ENCODE results near the gene PAK5. TPM values are rescaled to one million over a fixed set of nuclear protein-coding genes. Genes with fewer than 3 reads are reported as not detected.

The PAK5 gene
- total RNA-seq, 1 experiment from 2014 or later: not detected

GRCh38 chr20:9792674-9793073 lies 46.2 kb downstream of the PAK5 start:
- no TSS peak for BruUV-seq (replicated peaks)
- H3K9me2 ChIP-seq (ENCODE audit: insufficient read depth): no peaks in the 10 kb centered on the region
- ChIA-PET CTCF (no interaction called here), POLR2A (no interaction called here), RAD21 (ENCODE audit: low non-redundant PET in 1 of 2, low total read pairs in 2 of 2, uncharacterized antibody in 2 of 2, unreplicated experiment in 2 of 2) (no interaction called here)
- no peaks in the 10 kb centered on the region for H3K36me3 ChIP-seq (ENCODE audit: control insufficient read depth in 1 of 2, insufficient read depth in 2 of 2, low read length in 2 of 2)
- H4K20me1 ChIP-seq (ENCODE audit: insufficient read depth): no peaks in the 10 kb centered on the region; the same call in 1 of the 2 replicates
- no peak overlapping the region for H3K9ac ChIP-seq (ENCODE audit: low read length)
- no peak for DNase-seq (ENCODE audit: low read depth, low spot score)
- H3K79me2 ChIP-seq (ENCODE audit: insufficient read depth, low read length): no peaks in the 10 kb centered on the region
- no peak for TF ChIP-seq TCF7L2 (IDR thresholded peaks at IDR 0.05; ENCODE audit: borderline replicate concordance, extremely low read depth, insufficient read depth, insufficient read length)
- no peak for TF ChIP-seq JUND (IDR thresholded peaks at IDR 0.05)
- no peak for TF ChIP-seq ZNF274 (IDR thresholded peaks at IDR 0.05; ENCODE audit: low read depth, low read length)
- no peaks in the 10 kb centered on the region for H3K4me1 ChIP-seq (ENCODE audit: control insufficient read depth in 1 of 2, insufficient read depth in 2 of 2, low read length in 2 of 2)
- ATAC-seq: no peak
- intact Hi-C loops (cut with micrococcal nuclease): no loop called here
- no peaks in the 10 kb centered on the region for H3K9me3 ChIP-seq (ENCODE audit: control insufficient read depth in 1 of 2, insufficient read depth in 1 of 2, low read depth in 1 of 2, low read length in 2 of 2)
- no peak overlapping the region for H3K27ac ChIP-seq (ENCODE audit: low read depth, low read length)
- H2AFZ ChIP-seq (ENCODE audit: low read depth, low read length, poor library complexity, severe bottlenecking): no peak overlapping the region
- no peak overlapping the region for H3K4me3 ChIP-seq (replicated peaks in 1 of 2; ENCODE audit: low read depth in 1 of 2, low read length in 2 of 2)
- peaks cover 5% of the 10 kb centered on the region for H3K27me3 ChIP-seq (ENCODE audit: insufficient read depth, low read length)
- H3K4me2 ChIP-seq (ENCODE audit: low read length): no peak overlapping the region

GRCh38 chr20:9789131-9789530 lies 49.7 kb downstream of the PAK5 start:
- Histone ChIP-seq H2AFZ (ENCODE audit: low read depth, low read length, poor library complexity, severe bottlenecking) (no peak overlapping the region), H3K79me2 (ENCODE audit: insufficient read depth, low read length) (no peaks in the 10 kb centered on the region), H3K9me2 (ENCODE audit: insufficient read depth) (no peaks in the 10 kb centered on the region), H3K27ac (ENCODE audit: low read depth, low read length) (no peak overlapping the region), H3K4me2 (ENCODE audit: low read length) (no peak overlapping the region), H3K9me3 (ENCODE audit: control insufficient read depth in 1 of 2, insufficient read depth in 1 of 2, low read depth in 1 of 2, low read length in 2 of 2) (no peaks in the 10 kb centered on the region), H3K27me3 (ENCODE audit: insufficient read depth, low read length) (peaks cover 5% of the 10 kb centered on the region), H3K9ac (ENCODE audit: low read length) (no peak overlapping the region), H3K4me3 (replicated peaks in 1 of 2; ENCODE audit: low read depth in 1 of 2, low read length in 2 of 2) (no peak overlapping the region), H3K36me3 (ENCODE audit: control insufficient read depth in 1 of 2, insufficient read depth in 2 of 2, low read length in 2 of 2) (no peaks in the 10 kb centered on the region), H3K4me1 (ENCODE audit: control insufficient read depth in 1 of 2, insufficient read depth in 2 of 2, low read length in 2 of 2) (no peaks in the 10 kb centered on the region), H4K20me1 (ENCODE audit: insufficient read depth) (no peaks in the 10 kb centered on the region)
- CTCF ChIA-PET: no interaction called here
- DNase-seq (ENCODE audit: low read depth, low spot score) (no peak), ATAC-seq (no peak)
- no TSS peak for BruUV-seq (replicated peaks)
- RAD21 ChIA-PET (ENCODE audit: low non-redundant PET in 1 of 2, low total read pairs in 2 of 2, uncharacterized antibody in 2 of 2, unreplicated experiment in 2 of 2): no interaction called here
- intact Hi-C loops (cut with micrococcal nuclease): no loop called here
- POLR2A ChIA-PET: no interaction called here
- TF ChIP-seq EZH2phosphoT487 (IDR thresholded peaks at IDR 0.05; ENCODE audit: borderline replicate concordance) (no peak), FOSL1 (IDR thresholded peaks at IDR 0.05; ENCODE audit: low read depth) (no peak), ZFX (IDR thresholded peaks at IDR 0.05) (no peak), ATF3 (IDR thresholded peaks at IDR 0.05) (no peak), JUND (IDR thresholded peaks at IDR 0.05) (no peak), ZNF274 (IDR thresholded peaks at IDR 0.05; ENCODE audit: low read depth, low read length) (no peak), POLR2AphosphoS5 (IDR thresholded peaks at IDR 0.05; ENCODE audit: low read depth, low read length) (no peak), REST (IDR thresholded peaks at IDR 0.05; ENCODE audit: low read depth) (no peak), TCF7L2 (IDR thresholded peaks at IDR 0.05; ENCODE audit: borderline replicate concordance, extremely low read depth, insufficient read depth, insufficient read length) (no peak), EGR1 (IDR thresholded peaks at IDR 0.05; ENCODE audit: low read depth) (no peak), RAD21 (IDR thresholded peaks at IDR 0.05; ENCODE audit: low read depth) (no peak), CTCF (IDR thresholded peaks at IDR 0.05 in 2 of 3, conservative IDR thresholded peaks at IDR 0.05 in 1 of 3; ENCODE audit: borderline replicate concordance in 1 of 3, insufficient read depth in 1 of 3, low read depth in 2 of 3, low read length in 2 of 3) (no peak)
- TF ChIP-seq, protein P1, sequence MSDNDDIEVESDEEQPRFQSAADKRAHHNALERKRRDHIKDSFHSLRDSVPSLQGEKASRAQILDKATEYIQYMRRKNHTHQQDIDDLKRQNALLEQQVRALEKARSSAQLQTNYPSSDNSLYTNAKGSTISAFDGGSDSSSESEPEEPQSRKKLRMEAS (IDR thresholded peaks at IDR 0.05): no peak
